Skeletal muscle tissue (tissue), 4 donors: ENCODE results near the gene RSPH6A. TPM values are rescaled to one million over a fixed set of nuclear protein-coding genes. Genes with fewer than 3 reads are reported as not detected.
"Not testable (repeated sequence)": the region's sequence is repeated elsewhere in the genome, so short reads cannot be mapped to it uniquely, and the experiment has no call there.

Source experiments
- H3K27ac ChIP-seq: one replicate; pipeline ENCODE4 v1.7.0; 2013; ENCODE audit warnings: mild to moderate bottlenecking, low read depth, low read length, inconsistent platforms
- H3K27me3 ChIP-seq, 3 donors: one replicate each; pipeline ENCODE4 v1.7.0; 2013; ENCODE audit warnings: low read length in 3 of 3; ENCODE audit not compliant: control insufficient read depth in 3 of 3, insufficient read depth in 3 of 3
- H3K36me3 ChIP-seq, 3 donors: one replicate each; pipeline ENCODE4 v1.7.0; 2013; ENCODE audit warnings: low read length in 3 of 3; ENCODE audit not compliant: control insufficient read depth in 3 of 3, insufficient read depth in 3 of 3
- H3K4me1 ChIP-seq, 3 donors: one replicate each; pipeline ENCODE4 v1.7.0; 2013; ENCODE audit warnings: low read length in 3 of 3, mild to moderate bottlenecking in 3 of 3; ENCODE audit not compliant: control insufficient read depth in 3 of 3, insufficient read depth in 3 of 3
- H3K4me3 ChIP-seq, 3 donors: one replicate each; pipeline ENCODE4 v1.7.0; 2013; ENCODE audit warnings: low read length in 3 of 3
- H3K9ac ChIP-seq, 3 donors: one replicate each; pipeline ENCODE4 v1.7.0; 2013; ENCODE audit warnings: low read length in 3 of 3, mild to moderate bottlenecking in 3 of 3, moderate library complexity in 2 of 3, low read depth in 1 of 3
- H3K9me3 ChIP-seq, 3 donors: one replicate each; pipeline ENCODE4 v1.7.0; 2013; ENCODE audit warnings: low read length in 3 of 3; ENCODE audit not compliant: control insufficient read depth in 3 of 3
- total RNA-seq: library from RNA; depleted of rRNA; stranded (reverse); fragments of >200 nt; gene quantifications from one replicate; pipeline ENCODE4 v1.2.3, GENCODE V29; 2014
- donor health status: Osteomylitis.

The RSPH6A gene
- total RNA-seq, 1 donor from 2014 or later = not detected

GRCh38 chr19:45762870-45763631 is 52.1 kb downstream of the RSPH6A start:
- no peak overlapping the region for H3K4me3 ChIP-seq
- H3K27me3 ChIP-seq = no peaks in the 10 kb centered on the region
- H3K9me3 ChIP-seq = no peaks in the 10 kb centered on the region
- peaks cover 35 to 46% (median 37%) of the 10 kb centered on the region in 3 donors for H3K4me1 ChIP-seq
- peak overlapping the region in 1 of 3 donors; percentile 64 for H3K9ac ChIP-seq
- H3K36me3 ChIP-seq = peaks cover 2 to 4% (median 2%) of the 10 kb centered on the region in 3 donors
- no peak overlapping the region for H3K27ac ChIP-seq

GRCh38 chr19:45761714-45762113 is 53.4 kb downstream of the RSPH6A start:
- H3K27ac ChIP-seq = no peak overlapping the region
- no peak overlapping the region for H3K9ac ChIP-seq
- H3K27me3 ChIP-seq = no peaks in the 10 kb centered on the region
- H3K36me3 ChIP-seq = peaks cover 2 to 4% (median 2%) of the 10 kb centered on the region in 3 donors
- H3K4me1 ChIP-seq = peaks cover 26 to 33% (median 32%) of the 10 kb centered on the region in 3 donors
- H3K4me3 ChIP-seq = no peak overlapping the region
- no peaks in the 10 kb centered on the region for H3K9me3 ChIP-seq

GRCh38 chr19:45758921-45759320 is 56.2 kb downstream of the RSPH6A start:
- H3K9ac ChIP-seq = no peak overlapping the region

GRCh38 chr19:45757695-45758094 is 57.4 kb downstream of the RSPH6A start:
- Histone ChIP-seq H3K36me3 (no peaks in the 10 kb centered on the region), H3K9me3 (no peaks in the 10 kb centered on the region), H3K27me3 (no peaks in the 10 kb centered on the region), H3K27ac (no peak overlapping the region), H3K4me1 (no peaks in the 10 kb centered on the region), H3K9ac (no peak overlapping the region), H3K4me3 (no peak overlapping the region)

More at GRCh38 chr19:45758921-45759320, 56.2 kb downstream of the RSPH6A start:
- Histone ChIP-seq H3K4me3 (no peak overlapping the region), H3K27me3 (no peaks in the 10 kb centered on the region), H3K9me3 (no peaks in the 10 kb centered on the region), H3K4me1 (peaks cover 4 to 5% (median 4%) of the 10 kb centered on the region in 3 donors), H3K27ac (no peak overlapping the region), H3K36me3 (no peaks in the 10 kb centered on the region)

- Histone ChIP-seq H3K9ac (no peak overlapping the region), H3K4me3 (no peak overlapping the region), H3K9me3 (no peaks in the 10 kb centered on the region), H3K27ac (no peak overlapping the region), H3K4me1 (no peaks in the 10 kb centered on the region), H3K27me3 (no peaks in the 10 kb centered on the region), H3K36me3 (no peaks in the 10 kb centered on the region)
Measured at GRCh38 chr19:45754323-45754722, 60.8 kb downstream of the RSPH6A start.

GRCh38 chr19:45753548-45753947 is 61.6 kb downstream of the RSPH6A start:
- Histone ChIP-seq H3K27me3 (no peaks in the 10 kb centered on the region), H3K9ac (no peak overlapping the region), H3K27ac (no peak overlapping the region), H3K36me3 (no peaks in the 10 kb centered on the region), H3K4me1 (no peaks in the 10 kb centered on the region), H3K4me3 (no peak overlapping the region), H3K9me3 (no peaks in the 10 kb centered on the region)

- no peak overlapping the region for H3K4me3 ChIP-seq
- no peaks in the 10 kb centered on the region for H3K36me3 ChIP-seq
- no peak overlapping the region for H3K9ac ChIP-seq
- H3K27me3 ChIP-seq = no peaks in the 10 kb centered on the region
- no peaks in the 10 kb centered on the region for H3K4me1 ChIP-seq
- no peaks in the 10 kb centered on the region for H3K9me3 ChIP-seq
- H3K27ac ChIP-seq = no peak overlapping the region
Measured at GRCh38 chr19:45752639-45753038, 62.5 kb downstream of the RSPH6A start.

- H3K27ac ChIP-seq, H3K9ac ChIP-seq, H3K27me3 ChIP-seq, H3K4me3 ChIP-seq, H3K9me3 ChIP-seq, H3K4me1 ChIP-seq, H3K36me3 ChIP-seq: not testable (repeated sequence)
Measured at GRCh38 chr19:45751483-45751882, 63.6 kb downstream of the RSPH6A start.

- no peaks in the 10 kb centered on the region for H3K9me3 ChIP-seq
- H3K36me3 ChIP-seq = no peaks in the 10 kb centered on the region
- H3K9ac ChIP-seq = no peak overlapping the region
- no peak overlapping the region for H3K27ac ChIP-seq
- H3K27me3 ChIP-seq = no peaks in the 10 kb centered on the region
- H3K4me1 ChIP-seq = no peaks in the 10 kb centered on the region
- no peak overlapping the region for H3K4me3 ChIP-seq
Measured at GRCh38 chr19:45747513-45747912, 67.6 kb downstream of the RSPH6A start.

- no peaks in the 10 kb centered on the region for H3K27me3 ChIP-seq
- H3K9me3 ChIP-seq = no peaks in the 10 kb centered on the region
- no peak overlapping the region for H3K27ac ChIP-seq
- no peak overlapping the region for H3K4me3 ChIP-seq
- H3K36me3 ChIP-seq = no peaks in the 10 kb centered on the region
- no peak overlapping the region for H3K9ac ChIP-seq
- no peaks in the 10 kb centered on the region for H3K4me1 ChIP-seq
Measured at GRCh38 chr19:45746866-45747265, 68.2 kb downstream of the RSPH6A start.
